ENCODE results near the gene TIMP3.

TIMP3 gene

GRCh38 chr22:32830957-32831356 lies 29.5 kb downstream of the TIMP3 start:
- no peak for DNase-seq

- no peak for DNase-seq
Observed at GRCh38 chr22:32831584-32831983, 30.1 kb downstream of the TIMP3 start.

GRCh38 chr22:32832174-32832573 lies 30.7 kb downstream of the TIMP3 start:
- DNase-seq: no peak

- no peak for DNase-seq
Observed at GRCh38 chr22:32836280-32837123, 35.0 kb downstream of the TIMP3 start.

- no peak for DNase-seq
Observed at GRCh38 chr22:32837142-32837541, 35.6 kb downstream of the TIMP3 start.

- no peak for DNase-seq
Observed at GRCh38 chr22:32837803-32838202, 36.3 kb downstream of the TIMP3 start.

GRCh38 chr22:32839831-32840584 lies 38.5 kb downstream of the TIMP3 start:
- DNase-seq: no peak

GRCh38 chr22:32841175-32841574 lies 39.7 kb downstream of the TIMP3 start:
- no peak for DNase-seq

- DNase-seq: no peak
Observed at GRCh38 chr22:32842486-32842885, 41.0 kb downstream of the TIMP3 start.

- DNase-seq: no peak
Observed at GRCh38 chr22:32843300-32843699, 41.8 kb downstream of the TIMP3 start.

- DNase-seq: no peak
Observed at GRCh38 chr22:32844251-32844650, 42.7 kb downstream of the TIMP3 start.

- no peak for DNase-seq
Observed at GRCh38 chr22:32846780-32847491, 45.4 kb downstream of the TIMP3 start.

GRCh38 chr22:32848226-32848625 lies 46.7 kb downstream of the TIMP3 start:
- DNase-seq: no peak

GRCh38 chr22:32849501-32849900 lies 48.0 kb downstream of the TIMP3 start:
- no peak for DNase-seq

GRCh38 chr22:32850157-32850556 lies 48.7 kb downstream of the TIMP3 start:
- no peak for DNase-seq

GRCh38 chr22:32850591-32851517 lies 49.3 kb downstream of the TIMP3 start:
- DNase-seq: no peak

- DNase-seq: no peak
Observed at GRCh38 chr22:32852395-32853251, 51.1 kb downstream of the TIMP3 start.

GRCh38 chr22:32853662-32854061 lies 52.2 kb downstream of the TIMP3 start:
- no peak for DNase-seq

GRCh38 chr22:32854351-32854804 lies 52.9 kb downstream of the TIMP3 start:
- no peak for DNase-seq

GRCh38 chr22:32855045-32855756 lies 53.7 kb downstream of the TIMP3 start:
- DNase-seq: no peak
